Left ventricle myocardium inferior (tissue), 1 donor: ENCODE results near the gene P3H3. TPM values are rescaled to one million over a fixed set of nuclear protein-coding genes. Genes with fewer than 3 reads are reported as not detected.

Experiments
- DNase-seq: peaks from one replicate; pipeline ENCODE4 v3.0.0-alpha.2; 2020
- H3K27ac ChIP-seq: fragments of 200-600 bp; replicated peaks from 2 replicates; pipeline ENCODE4 v1.8.0; 2021
- H3K27me3 ChIP-seq: fragments of 200-600 bp; 2 replicates; pipeline ENCODE4 v1.8.0; 2021; ENCODE audit warnings: low read depth
- H3K36me3 ChIP-seq: fragments of 200-600 bp; 2 replicates; pipeline ENCODE4 v1.8.0; 2021
- H3K4me1 ChIP-seq: fragments of 200-600 bp; 2 replicates; pipeline ENCODE4 v1.8.0; 2021
- H3K4me3 ChIP-seq: fragments of 200-600 bp; 2 replicates; pipeline ENCODE4 v1.8.0; 2021; ENCODE audit warnings: mild to moderate bottlenecking, moderate library complexity
- H3K9me3 ChIP-seq: fragments of 200-600 bp; replicated peaks from 2 replicates; pipeline ENCODE4 v1.8.0; 2021
- intact Hi-C: fragments of 100-400 bp; cut with micrococcal nuclease; formaldehyde crosslinking; loops from one replicate; pipeline ENCODE4 v1.11.0; 2022
- total RNA-seq: library from RNA; stranded (reverse); fragmentation: NEBNext Ultra II Directional; extraction: Animal tissue kit (Norgen Biotek cat#: 25700); gene quantifications from one replicate; pipeline ENCODE4 v1.2.1, GENCODE V29; 2021
- TF ChIP-seq, protein P1 (sequence below): fragments of 200-600 bp; IDR thresholded peaks from 2 replicates; pipeline ENCODE4 v1.8.0; 2021; ENCODE audit warnings: antibody characterized with exemption, mild to moderate bottlenecking, borderline replicate concordance
- donor health status: DM: no; HTN: yes; CAD: no; lungs with severe emphysema.

The P3H3 gene
- total RNA-seq, 1 donor from 2014 or later = 17.5 TPM

DNA sequence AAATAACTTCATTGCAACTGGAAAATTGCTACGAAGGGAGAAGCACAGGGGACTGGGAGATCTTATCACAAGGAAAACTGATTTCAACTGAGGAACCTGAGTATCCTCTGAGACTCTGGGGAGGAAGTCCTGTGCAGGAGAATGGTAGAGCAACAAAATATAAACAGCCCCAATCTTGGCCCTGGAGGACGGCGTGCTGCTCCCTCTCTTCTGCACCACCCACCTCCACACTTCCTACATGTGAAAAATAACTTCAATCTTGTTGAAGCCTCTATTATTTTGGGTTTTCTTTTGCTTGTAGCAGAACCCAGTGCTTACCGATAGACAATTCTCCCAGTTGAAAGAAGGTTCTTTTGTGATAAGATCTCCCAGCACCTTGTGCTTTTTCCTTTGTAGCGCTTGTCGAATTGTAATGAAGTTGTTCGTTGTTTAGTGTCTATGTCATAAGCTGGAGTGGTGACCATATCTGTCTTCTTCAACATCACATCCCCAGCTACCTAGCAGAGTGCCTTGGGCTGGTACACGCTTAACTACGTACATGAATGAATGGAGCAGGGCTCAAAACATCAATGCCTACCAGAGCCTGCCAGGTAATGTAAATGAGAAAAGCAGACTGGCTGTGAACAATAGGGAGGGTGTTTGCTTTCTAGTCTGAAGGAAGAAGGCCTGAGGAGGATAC is 41.7 kb upstream of the P3H3 start:
- no peak for DNase-seq
- H3K4me3 ChIP-seq = no peak overlapping the region
- H3K27ac ChIP-seq = peak overlapping the region; percentile 45
- H3K4me1 ChIP-seq = peaks cover 12% of the 10 kb centered on the region
- TF ChIP-seq, protein P1, sequence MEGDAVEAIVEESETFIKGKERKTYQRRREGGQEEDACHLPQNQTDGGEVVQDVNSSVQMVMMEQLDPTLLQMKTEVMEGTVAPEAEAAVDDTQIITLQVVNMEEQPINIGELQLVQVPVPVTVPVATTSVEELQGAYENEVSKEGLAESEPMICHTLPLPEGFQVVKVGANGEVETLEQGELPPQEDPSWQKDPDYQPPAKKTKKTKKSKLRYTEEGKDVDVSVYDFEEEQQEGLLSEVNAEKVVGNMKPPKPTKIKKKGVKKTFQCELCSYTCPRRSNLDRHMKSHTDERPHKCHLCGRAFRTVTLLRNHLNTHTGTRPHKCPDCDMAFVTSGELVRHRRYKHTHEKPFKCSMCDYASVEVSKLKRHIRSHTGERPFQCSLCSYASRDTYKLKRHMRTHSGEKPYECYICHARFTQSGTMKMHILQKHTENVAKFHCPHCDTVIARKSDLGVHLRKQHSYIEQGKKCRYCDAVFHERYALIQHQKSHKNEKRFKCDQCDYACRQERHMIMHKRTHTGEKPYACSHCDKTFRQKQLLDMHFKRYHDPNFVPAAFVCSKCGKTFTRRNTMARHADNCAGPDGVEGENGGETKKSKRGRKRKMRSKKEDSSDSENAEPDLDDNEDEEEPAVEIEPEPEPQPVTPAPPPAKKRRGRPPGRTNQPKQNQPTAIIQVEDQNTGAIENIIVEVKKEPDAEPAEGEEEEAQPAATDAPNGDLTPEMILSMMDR = no peak
- no peaks in the 10 kb centered on the region for H3K36me3 ChIP-seq
- H3K9me3 ChIP-seq = no peaks in the 10 kb centered on the region
- intact Hi-C loops = no loop called here
- H3K27me3 ChIP-seq = no peaks in the 10 kb centered on the region

DNA sequence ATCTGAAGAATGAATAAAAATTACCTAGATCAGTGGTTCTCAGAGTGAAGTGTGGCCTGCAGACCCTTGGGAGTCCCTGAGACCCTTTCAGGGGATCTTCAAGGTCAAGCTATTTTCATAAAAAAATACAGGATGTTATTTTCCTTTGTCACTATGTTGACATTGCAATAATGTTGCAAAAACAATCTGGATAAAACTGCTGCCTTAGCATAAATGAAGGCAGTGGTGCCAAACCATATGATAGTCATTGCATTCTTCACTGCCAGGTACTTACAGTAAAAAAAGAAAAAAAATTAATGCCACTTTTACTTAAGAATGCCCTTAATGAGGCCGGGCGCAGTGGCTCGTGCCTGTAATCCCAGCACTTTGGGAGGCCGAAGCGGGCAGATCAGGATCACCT is 40.9 kb upstream of the P3H3 start:
- Histone ChIP-seq H3K36me3 (no peaks in the 10 kb centered on the region), H3K9me3 (no peaks in the 10 kb centered on the region), H3K27me3 (no peaks in the 10 kb centered on the region), H3K4me3 (no peak overlapping the region), H3K4me1 (peaks cover 12% of the 10 kb centered on the region), H3K27ac (peak overlapping the region; percentile 45)
- no peak for DNase-seq
- intact Hi-C loops = no loop called here
- TF ChIP-seq, protein P1 = no peak

DNA sequence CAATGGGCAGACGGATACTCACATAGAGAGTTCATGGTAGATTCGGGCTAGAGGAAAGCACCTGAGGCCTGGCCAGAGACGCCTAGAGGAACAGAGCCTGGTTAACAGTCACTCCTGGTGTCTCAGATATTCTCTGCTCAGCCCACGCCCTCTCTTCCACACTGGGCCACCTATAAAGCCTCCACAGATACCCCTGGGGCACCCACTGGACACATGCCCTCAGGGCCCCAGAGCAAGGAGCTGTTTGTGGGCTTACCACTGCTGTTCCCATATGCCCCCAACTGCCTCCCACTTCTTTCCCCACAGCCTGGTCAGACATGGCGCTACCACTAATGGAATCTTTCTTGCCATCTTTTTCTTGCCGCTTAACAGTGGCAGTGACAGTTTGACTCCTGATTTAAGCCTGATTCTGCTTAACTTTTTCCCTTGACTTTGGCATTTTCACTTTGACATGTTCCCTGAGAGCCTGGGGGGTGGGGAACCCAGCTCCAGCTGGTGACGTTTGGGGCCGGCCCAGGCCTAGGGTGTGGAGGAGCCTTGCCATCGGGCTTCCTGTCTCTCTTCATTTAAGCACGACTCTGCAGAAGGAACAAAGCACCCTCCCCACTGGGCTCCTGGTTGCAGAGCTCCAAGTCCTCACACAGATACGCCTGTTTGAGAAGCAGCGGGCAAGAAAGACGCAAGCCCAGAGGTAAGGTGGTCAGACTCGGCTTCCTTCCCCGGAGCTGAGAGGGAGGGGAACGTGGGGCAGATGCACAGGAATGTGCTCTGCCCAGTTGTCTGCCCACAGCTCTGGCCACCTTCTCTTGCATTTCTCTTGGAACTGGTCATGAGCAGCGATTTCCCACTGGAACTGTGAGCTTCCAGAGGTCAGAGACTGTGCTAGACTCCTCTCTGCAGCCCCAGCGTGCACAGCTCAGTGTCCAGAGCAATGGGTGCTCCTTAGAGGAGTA is 39.0 kb upstream of the P3H3 start, which contains the start of gene CD4:
Gene CD4 (plus strand): TSS at position 557 of the 953 bp plus-strand sequence. CDS start 10,611 bp downstream, outside the sequence.
- intact Hi-C loops = no loop called here
- Histone ChIP-seq H3K4me1 (peaks cover 17% of the 10 kb centered on the region), H3K4me3 (peak within 1 kb of the TSS; percentile 34), H3K27me3 (no peaks in the 10 kb centered on the region), H3K27ac (peak within 1 kb of the TSS; percentile 33), H3K36me3 (no peaks in the 10 kb centered on the region), H3K9me3 (no peaks in the 10 kb centered on the region)
- peak; percentile 74 for DNase-seq
- TF ChIP-seq, protein P1 = no peak

DNA sequence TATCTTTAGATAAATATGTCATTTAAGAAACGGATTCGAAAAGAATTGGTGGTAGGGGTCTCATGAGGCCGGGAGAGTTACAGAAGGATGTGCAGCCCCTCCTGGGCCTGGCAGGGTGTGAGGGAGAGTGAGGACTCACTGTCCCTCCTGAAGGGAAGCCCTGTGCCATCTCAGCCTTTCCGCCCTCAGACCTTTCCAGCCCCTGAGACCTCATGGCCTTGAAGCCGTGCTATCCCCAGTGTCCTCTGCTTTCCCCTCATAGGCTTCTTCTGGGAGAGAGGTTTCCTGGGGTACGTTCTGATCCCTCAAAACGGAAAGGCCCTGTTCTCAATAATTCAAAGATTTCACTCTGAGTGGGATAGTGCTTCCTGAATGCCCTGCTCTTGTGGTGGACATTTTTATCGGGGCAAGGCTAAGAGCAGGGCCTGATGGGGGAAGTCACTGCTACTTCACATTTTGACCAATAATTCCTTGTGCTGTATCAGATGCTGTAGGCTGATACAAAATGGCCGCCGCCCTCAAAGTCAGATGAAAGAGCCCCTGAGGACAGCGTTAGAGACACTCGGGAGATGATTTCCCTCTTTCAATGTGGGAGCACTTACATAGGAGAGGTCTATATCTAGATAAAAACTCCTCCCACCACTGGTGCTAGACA is 37.6 kb upstream of the P3H3 start:
- H3K36me3 ChIP-seq = no peaks in the 10 kb centered on the region
- intact Hi-C loops = no loop called here
- TF ChIP-seq, protein P1 = no peak
- H3K27me3 ChIP-seq = no peaks in the 10 kb centered on the region
- H3K4me3 ChIP-seq = peak overlapping the region; percentile 34
- H3K4me1 ChIP-seq = peaks cover 17% of the 10 kb centered on the region
- no peak for DNase-seq
- H3K9me3 ChIP-seq = no peaks in the 10 kb centered on the region
- H3K27ac ChIP-seq = no peak overlapping the region

DNA sequence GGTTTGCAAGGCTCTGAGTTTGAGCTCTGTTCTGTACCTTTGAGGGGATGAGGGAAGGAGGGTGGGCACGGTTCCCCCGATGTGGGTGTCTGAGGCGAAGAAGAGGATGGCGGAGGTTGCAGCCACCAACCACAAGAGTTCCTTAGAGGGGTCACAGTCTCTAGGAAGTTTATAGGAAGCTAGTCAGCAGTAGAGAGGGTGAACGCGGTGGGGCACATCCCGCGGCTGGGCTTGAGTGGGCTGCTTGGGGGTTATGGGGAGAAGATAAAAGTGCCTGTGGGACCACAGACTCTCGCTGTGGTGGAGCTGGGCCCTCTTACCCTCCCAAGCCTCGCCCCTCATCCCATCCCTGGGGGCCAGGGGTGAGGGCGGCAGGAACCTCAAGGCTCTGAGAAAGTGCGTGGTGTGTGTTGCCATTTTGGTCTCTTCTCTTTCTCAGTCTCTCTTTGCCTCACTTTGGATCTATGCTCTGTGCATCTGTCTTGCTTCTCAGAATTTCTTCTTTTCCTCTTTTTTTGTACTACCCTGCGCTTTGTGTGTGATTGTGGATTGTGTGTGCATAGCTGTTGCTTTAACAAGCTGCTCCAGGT is 36.2 kb upstream of the P3H3 start:
- Histone ChIP-seq H3K9me3 (no peaks in the 10 kb centered on the region), H3K27ac (peak overlapping the region; percentile 46), H3K36me3 (no peaks in the 10 kb centered on the region), H3K4me3 (peak overlapping the region; percentile 27), H3K27me3 (peaks cover 6% of the 10 kb centered on the region), H3K4me1 (peaks cover 9% of the 10 kb centered on the region)
- intact Hi-C loops = no loop called here
- no peak for DNase-seq
- TF ChIP-seq, protein P1 = no peak
